KMS-11 (cell line): ENCODE measurements around the gene MDM4.
"Not testable (repeated sequence)": the region's sequence is repeated elsewhere in the genome, so short reads cannot be mapped to it uniquely, and the experiment has no call there.

Experiments
- H2AFZ ChIP-seq: fragments of 200-600 bp; sonication (generic); 2 replicates; pipeline ENCODE4 v1.6.1; 2016; ENCODE audit warnings: antibody characterized with exemption, mixed run types, low read depth
- H3K27ac ChIP-seq: fragments of 200-600 bp; sonication (generic); 2 replicates; pipeline ENCODE4 v1.6.1; 2016; ENCODE audit warnings: mild to moderate bottlenecking, mixed run types
- H3K27me3 ChIP-seq: fragments of 200-600 bp; sonication (generic); 2 replicates; pipeline ENCODE4 v1.6.1; 2017; ENCODE audit warnings: mild to moderate bottlenecking, low read depth, mixed run types, moderate library complexity; ENCODE audit not compliant: insufficient read depth
- H3K36me3 ChIP-seq: fragments of 200-600 bp; sonication (generic); 2 replicates; pipeline ENCODE4 v1.6.1; 2017; ENCODE audit warnings: mild to moderate bottlenecking, mixed run types; ENCODE audit not compliant: insufficient read depth
- H3K4me1 ChIP-seq: fragments of 200-600 bp; sonication (generic); 2 replicates; pipeline ENCODE4 v1.6.1; 2016; ENCODE audit warnings: mild to moderate bottlenecking, low read depth, mixed run types; ENCODE audit not compliant: poor library complexity, severe bottlenecking
- H3K4me2 ChIP-seq: fragments of 200-600 bp; sonication (generic); 2 replicates; pipeline ENCODE4 v1.7.0; 2016; ENCODE audit warnings: mild to moderate bottlenecking, mixed run types
- H3K4me3 ChIP-seq: fragments of 200-600 bp; sonication (generic); IDR thresholded peaks from 2 replicates; pipeline ENCODE4 v1.6.1; 2017; ENCODE audit warnings: low read depth, low read length, mixed read lengths; ENCODE audit not compliant: insufficient read depth
- H3K79me2 ChIP-seq: fragments of 200-600 bp; sonication (generic); 2 replicates; pipeline ENCODE4 v1.6.1; 2016; ENCODE audit warnings: low read depth, mixed run types; ENCODE audit not compliant: insufficient read depth
- H3K9ac ChIP-seq: fragments of 200-600 bp; sonication (generic); 2 replicates; pipeline ENCODE4 v1.6.1; 2016; ENCODE audit warnings: mild to moderate bottlenecking, mixed run types
- H4K20me1 ChIP-seq: fragments of 200-600 bp; sonication (generic); 2 replicates; pipeline ENCODE4 v1.6.1; 2016; ENCODE audit warnings: mild to moderate bottlenecking, mixed run types; ENCODE audit not compliant: insufficient read depth
- CTCF ChIP-seq: fragments of 200-600 bp; sonication (generic); conservative IDR thresholded peaks from 2 replicates; pipeline ENCODE4 v1.6.1; 2017; ENCODE audit warnings: low read depth, mild to moderate bottlenecking, antibody characterized with exemption, low read length, moderate library complexity, mixed read lengths

Gene MDM4

GRCh38 chr1:204478921-204479320 lies 37.3 kb upstream of the MDM4 start:
- no peak overlapping the region for H3K9ac ChIP-seq
- no peak for TF ChIP-seq CTCF
- no peak overlapping the region for H2AFZ ChIP-seq
- no peaks in the 10 kb centered on the region for H3K79me2 ChIP-seq
- H3K36me3 ChIP-seq: no peaks in the 10 kb centered on the region
- no peaks in the 10 kb centered on the region for H3K4me1 ChIP-seq
- no peak overlapping the region for H3K4me3 ChIP-seq
- H3K27ac ChIP-seq: no peak overlapping the region
- no peaks in the 10 kb centered on the region for H3K27me3 ChIP-seq
- H3K4me2 ChIP-seq: no peak overlapping the region
- H4K20me1 ChIP-seq: no peaks in the 10 kb centered on the region

GRCh38 chr1:204479387-204480136 lies 36.6 kb upstream of the MDM4 start:
- TF ChIP-seq CTCF: no peak
- Histone ChIP-seq H3K27ac (no peak overlapping the region), H3K9ac (no peak overlapping the region), H3K27me3 (no peaks in the 10 kb centered on the region), H3K36me3 (no peaks in the 10 kb centered on the region), H4K20me1 (no peaks in the 10 kb centered on the region), H3K4me1 (no peaks in the 10 kb centered on the region), H3K4me2 (no peak overlapping the region), H3K79me2 (no peaks in the 10 kb centered on the region), H3K4me3 (no peak overlapping the region), H2AFZ (no peak overlapping the region)

- no peak overlapping the region for H3K4me3 ChIP-seq
- H3K4me1 ChIP-seq: no peaks in the 10 kb centered on the region
- H3K36me3 ChIP-seq: no peaks in the 10 kb centered on the region
- no peak overlapping the region for H3K9ac ChIP-seq
- no peaks in the 10 kb centered on the region for H4K20me1 ChIP-seq
- no peaks in the 10 kb centered on the region for H3K79me2 ChIP-seq
- no peak for TF ChIP-seq CTCF
- H3K4me2 ChIP-seq: no peak overlapping the region
- no peak overlapping the region for H2AFZ ChIP-seq
- no peaks in the 10 kb centered on the region for H3K27me3 ChIP-seq
- no peak overlapping the region for H3K27ac ChIP-seq
These were observed 35.7 kb upstream of the MDM4 start for GRCh38 chr1:204480515-204480914.

GRCh38 chr1:204483791-204484190 lies 32.4 kb upstream of the MDM4 start:
- Histone ChIP-seq H3K27me3 (no peaks in the 10 kb centered on the region), H3K4me2 (no peak overlapping the region), H3K27ac (no peak overlapping the region), H3K4me1 (no peaks in the 10 kb centered on the region), H2AFZ (no peak overlapping the region), H3K4me3 (no peak overlapping the region), H3K9ac (no peak overlapping the region), H4K20me1 (no peaks in the 10 kb centered on the region), H3K79me2 (no peaks in the 10 kb centered on the region), H3K36me3 (no peaks in the 10 kb centered on the region)
- TF ChIP-seq CTCF: no peak

GRCh38 chr1:204486513-204487255 lies 29.5 kb upstream of the MDM4 start:
- not testable (repeated sequence) for H3K4me2 ChIP-seq, H3K27me3 ChIP-seq, H3K79me2 ChIP-seq, H3K4me1 ChIP-seq, H3K9ac ChIP-seq, H4K20me1 ChIP-seq, H3K4me3 ChIP-seq, H3K36me3 ChIP-seq, H2AFZ ChIP-seq, H3K27ac ChIP-seq
